Activated naive CD8-positive, alpha-beta T cell treated with anti-CD3 and anti-CD28 coated beads, Interleukin-2, amount 10 ng/mL, durations not matched to agents 7 days and 5 days (primary cell): ENCODE results near the gene POC1A. TPM values are rescaled to one million over a fixed set of nuclear protein-coding genes. Genes with fewer than 3 reads are reported as not detected.

Experiments used
- ATAC-seq: fragments of 150-1000 bp; cut with Tn5 transposase; one replicate; pipeline ENCODE4 v1.10.0; 2021; ENCODE audit warnings: low read depth, moderate library complexity
- POLR2A ChIA-PET: fragments of 350-600 bp; sonication (Branson Sonifier 250); formaldehyde crosslinking; loops from one replicate; lab custom pipeline; 2021; ENCODE audit warnings: antibody characterized with exemption; lab: Charles Lee
- DNase-seq: peaks from one replicate; pipeline ENCODE4 v3.0.0; 2021
- H3K27ac Mint-ChIP-seq: one replicate; pipeline ENCODE4 v1.8.0; 2022; ENCODE audit warnings: mild to moderate bottlenecking, mixed read lengths
- H3K27me3 Mint-ChIP-seq: one replicate; pipeline ENCODE4 v1.8.0; 2022; ENCODE audit warnings: mild to moderate bottlenecking, moderate library complexity, mixed read lengths
- H3K36me3 Mint-ChIP-seq: one replicate; pipeline ENCODE4 v1.8.0; 2021; ENCODE audit warnings: mild to moderate bottlenecking, mixed read lengths
- H3K4me1 Mint-ChIP-seq: one replicate; pipeline ENCODE4 v1.8.0; 2021; ENCODE audit warnings: mixed read lengths
- H3K4me3 Mint-ChIP-seq: one replicate; pipeline ENCODE4 v1.8.0; 2022; ENCODE audit warnings: mild to moderate bottlenecking, moderate library complexity, mixed read lengths
- H3K9me3 Mint-ChIP-seq: one replicate; pipeline ENCODE4 v1.8.0; 2021; ENCODE audit warnings: mixed read lengths
- total RNA-seq, 2 experiments: library from RNA; stranded (reverse); gene quantifications; one replicate each; pipeline ENCODE4 v1.2.3, GENCODE V29; 2021

The POC1A gene
- total RNA-seq, 2 experiments from 2014 or later = 20.8 to 22.4 TPM

DNA sequence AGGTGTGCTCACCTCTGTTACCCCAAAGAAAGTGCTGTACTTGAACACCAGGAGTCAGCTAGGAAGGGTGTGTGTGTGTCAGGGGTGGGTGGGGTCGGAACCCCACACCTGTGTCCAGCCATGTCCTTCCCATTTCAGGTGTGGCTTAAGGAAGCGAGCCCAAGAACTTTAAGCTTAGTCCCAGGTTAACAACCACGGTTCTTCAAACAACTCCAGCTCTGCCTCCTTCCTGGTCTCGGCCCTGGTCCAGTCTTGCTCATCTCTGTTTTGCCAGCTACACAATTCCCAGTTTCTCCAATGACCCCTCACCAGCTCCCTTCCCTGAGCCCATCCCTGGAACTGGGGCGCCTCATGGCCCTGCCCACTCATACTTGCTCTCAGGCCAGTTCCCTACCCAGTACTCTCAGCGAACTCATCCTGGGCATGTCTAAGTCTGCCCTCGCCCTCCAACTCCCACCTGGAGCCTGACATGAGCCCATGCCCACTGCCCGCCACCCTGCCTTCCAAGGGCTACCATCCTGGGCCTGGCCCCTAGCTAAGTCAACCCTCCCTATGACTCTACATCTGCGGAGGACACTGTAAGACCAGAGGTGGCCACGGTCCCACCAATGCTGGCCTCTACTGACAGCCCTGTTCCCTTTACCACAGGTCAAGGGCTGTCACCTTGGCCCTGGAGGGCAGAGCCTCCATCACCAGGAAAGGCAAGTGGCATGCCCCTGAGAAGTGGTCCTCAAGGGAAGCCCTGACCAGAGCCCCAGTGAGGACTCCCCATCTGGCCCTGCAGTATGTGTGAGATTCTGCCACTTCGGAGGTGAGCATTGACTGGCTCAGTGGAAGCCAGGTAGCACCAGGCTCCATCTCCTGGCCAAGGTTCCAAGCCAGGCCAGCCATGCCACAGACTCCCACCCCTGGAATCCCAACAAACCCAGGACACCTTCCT, 9.2 kb downstream of the POC1A start:
- DNase-seq (no peak), ATAC-seq (no peak)
- POLR2A ChIA-PET = no interaction called here
- Mint-ChIP-seq H3K36me3 (peaks cover 15% of the 10 kb centered on the region), H3K9me3 (no peaks in the 10 kb centered on the region), H3K4me1 (peaks cover 5% of the 10 kb centered on the region), H3K4me3 (no peak overlapping the region), H3K27ac (peak overlapping the region; percentile 66), H3K27me3 (no peaks in the 10 kb centered on the region)

DNA sequence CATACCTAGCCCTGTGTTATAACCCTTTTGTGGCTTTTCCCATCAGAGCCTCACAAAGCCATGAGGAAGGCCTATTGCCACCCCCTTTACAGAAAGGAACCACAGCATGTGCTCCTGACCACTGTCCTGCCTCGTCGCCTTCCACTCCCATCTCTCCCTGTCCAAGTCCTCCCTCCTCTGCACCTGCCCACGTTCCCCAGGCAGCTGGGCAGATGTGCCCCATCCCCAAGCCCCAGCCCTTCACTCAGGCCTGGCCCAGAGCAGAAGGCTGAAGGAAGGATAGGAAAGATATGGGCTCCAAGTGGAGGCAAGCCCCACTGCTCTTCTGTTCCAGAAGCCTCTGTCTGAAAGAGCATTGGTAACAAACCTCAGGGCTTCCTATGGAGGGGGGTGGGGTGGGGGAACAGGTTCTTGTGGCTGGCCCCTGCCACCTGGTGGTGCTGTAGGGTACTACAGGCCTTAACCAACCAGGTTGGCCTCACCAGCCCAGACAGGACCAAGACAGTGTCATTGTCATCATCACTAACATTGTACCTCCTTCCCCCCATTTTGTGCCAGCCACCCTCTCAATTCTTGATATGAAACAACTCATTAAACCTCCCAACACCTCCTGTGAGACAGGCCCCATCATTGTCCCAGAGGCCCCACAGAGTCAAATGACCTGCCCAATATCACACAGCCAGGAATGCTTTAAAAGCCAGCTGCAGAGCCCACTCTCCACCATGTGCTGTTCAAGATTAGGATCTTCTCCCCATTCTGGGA, 10.0 kb downstream of the POC1A start:
- no peaks in the 10 kb centered on the region for H3K27me3 Mint-ChIP-seq
- POLR2A ChIA-PET = interaction anchor here (1.0 kb wide), 1 partner anchor 143 kb away, joined by 3 read pairs; no protein-coding TSS in a partner anchor
- ATAC-seq (peak; percentile 94), DNase-seq (peak; percentile 81)
- H3K9me3 Mint-ChIP-seq = no peaks in the 10 kb centered on the region
- H3K36me3 Mint-ChIP-seq = peaks cover 10% of the 10 kb centered on the region
- H3K27ac Mint-ChIP-seq = peak overlapping the region; percentile 86
- peak overlapping the region; percentile 37 for H3K4me3 Mint-ChIP-seq
- peaks cover 6% of the 10 kb centered on the region for H3K4me1 Mint-ChIP-seq

DNA sequence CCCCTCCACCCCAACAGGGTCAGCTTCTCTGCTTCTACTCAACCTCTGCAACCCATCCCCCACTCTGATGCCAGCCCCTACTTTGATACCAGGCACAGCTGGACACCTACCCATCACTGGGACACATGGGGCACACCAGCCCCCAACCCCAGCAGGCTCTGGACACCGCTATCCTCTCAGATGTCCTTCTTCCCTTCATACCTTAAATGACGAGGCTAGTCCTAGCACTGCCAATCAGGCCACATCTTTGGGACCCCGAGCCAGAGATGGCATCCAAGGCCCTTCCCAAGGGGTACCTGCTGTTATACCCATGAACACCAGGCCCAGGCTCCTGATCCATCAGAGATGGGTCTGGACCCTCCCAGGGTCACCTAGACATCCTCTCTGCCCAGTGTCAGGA, 10.6 kb downstream of the POC1A start:
- ATAC-seq = no peak
- no peak for DNase-seq
- Mint-ChIP-seq H3K27ac (peak overlapping the region; percentile 86), H3K27me3 (no peaks in the 10 kb centered on the region), H3K4me1 (peaks cover 7% of the 10 kb centered on the region), H3K9me3 (no peaks in the 10 kb centered on the region), H3K4me3 (no peak overlapping the region), H3K36me3 (peaks cover 8% of the 10 kb centered on the region)
- POLR2A ChIA-PET = interaction anchor here (1.0 kb wide), 1 partner anchor 142 kb away, joined by 3 read pairs; no protein-coding TSS in a partner anchor

DNA sequence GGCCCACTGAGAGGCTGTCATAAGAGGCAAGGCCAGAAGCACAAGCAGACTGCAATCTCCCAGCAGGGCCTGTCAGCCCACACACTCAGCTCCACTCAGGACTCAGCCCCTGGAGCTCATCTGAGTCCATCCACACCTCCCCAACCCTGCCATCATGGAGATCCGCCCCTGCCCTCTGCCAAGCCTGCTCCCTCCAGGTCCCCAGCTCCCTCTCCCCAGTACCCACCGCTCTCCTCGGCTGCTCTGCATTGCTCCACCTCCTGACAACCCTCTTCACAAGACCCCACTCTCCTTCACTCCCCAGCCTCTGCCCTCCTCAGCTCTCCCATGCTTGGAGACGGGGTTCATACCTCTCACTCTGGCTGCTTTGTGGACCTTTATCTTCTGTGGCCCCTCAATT, 11.1 kb downstream of the POC1A start:
- Mint-ChIP-seq H3K9me3 (no peaks in the 10 kb centered on the region), H3K27ac (peak overlapping the region; percentile 86), H3K36me3 (peaks cover 8% of the 10 kb centered on the region), H3K27me3 (no peaks in the 10 kb centered on the region), H3K4me1 (peaks cover 7% of the 10 kb centered on the region), H3K4me3 (no peak overlapping the region)
- ATAC-seq (no peak), DNase-seq (no peak)
- POLR2A ChIA-PET = interaction anchor here (1.0 kb wide), 1 partner anchor 142 kb away, joined by 3 read pairs; no protein-coding TSS in a partner anchor

DNA sequence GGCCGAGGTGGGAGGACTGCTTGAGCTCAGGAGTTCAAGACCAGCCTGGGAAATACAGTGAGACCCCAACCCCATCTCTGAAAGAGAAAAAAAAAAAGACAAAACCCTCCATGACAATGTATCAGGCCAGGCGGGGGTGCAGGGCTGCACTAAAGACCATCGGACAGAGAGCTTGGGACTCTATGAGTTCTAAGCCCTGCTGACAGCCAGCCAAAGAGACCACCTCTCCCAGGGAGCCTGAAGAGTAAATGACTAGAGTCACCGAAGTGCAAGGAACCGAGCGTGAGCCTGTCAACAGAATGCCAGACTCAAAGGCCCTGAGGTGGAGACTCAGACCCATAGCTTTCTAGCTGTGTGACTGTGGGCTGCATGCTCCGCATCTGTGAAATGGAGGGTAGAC, 12.5 kb downstream of the POC1A start:
- H3K27me3 Mint-ChIP-seq = no peaks in the 10 kb centered on the region
- H3K9me3 Mint-ChIP-seq = no peaks in the 10 kb centered on the region
- POLR2A ChIA-PET = no interaction called here
- H3K4me3 Mint-ChIP-seq = no peak overlapping the region
- no peak overlapping the region for H3K27ac Mint-ChIP-seq
- DNase-seq (no peak), ATAC-seq (no peak)
- H3K4me1 Mint-ChIP-seq = peaks cover 7% of the 10 kb centered on the region
- peaks cover 8% of the 10 kb centered on the region for H3K36me3 Mint-ChIP-seq

DNA sequence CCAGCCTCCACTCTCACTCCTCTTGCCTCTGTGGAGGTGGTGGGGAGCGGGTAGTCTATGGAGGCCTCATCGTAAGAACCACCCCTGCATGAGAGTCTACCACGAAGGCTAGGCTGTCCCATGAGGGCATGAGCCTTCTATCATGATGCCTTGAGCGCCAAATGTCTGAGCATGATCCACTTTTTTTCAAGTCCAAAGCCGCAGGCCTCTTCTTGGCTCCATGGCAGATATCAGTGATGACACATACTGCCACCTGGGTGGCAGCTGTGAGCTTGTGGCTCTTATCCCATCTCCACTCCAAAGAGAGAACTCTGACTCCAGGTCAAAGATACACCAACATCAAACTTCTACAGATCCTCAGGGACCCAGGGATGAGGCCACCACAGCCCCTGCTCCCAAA, 13.5 kb downstream of the POC1A start:
- Mint-ChIP-seq H3K4me3 (no peak overlapping the region), H3K4me1 (peaks cover 7% of the 10 kb centered on the region), H3K27ac (no peak overlapping the region), H3K9me3 (no peaks in the 10 kb centered on the region), H3K36me3 (peaks cover 8% of the 10 kb centered on the region), H3K27me3 (no peaks in the 10 kb centered on the region)
- POLR2A ChIA-PET = no interaction called here
- DNase-seq = no peak
- no peak for ATAC-seq

DNA sequence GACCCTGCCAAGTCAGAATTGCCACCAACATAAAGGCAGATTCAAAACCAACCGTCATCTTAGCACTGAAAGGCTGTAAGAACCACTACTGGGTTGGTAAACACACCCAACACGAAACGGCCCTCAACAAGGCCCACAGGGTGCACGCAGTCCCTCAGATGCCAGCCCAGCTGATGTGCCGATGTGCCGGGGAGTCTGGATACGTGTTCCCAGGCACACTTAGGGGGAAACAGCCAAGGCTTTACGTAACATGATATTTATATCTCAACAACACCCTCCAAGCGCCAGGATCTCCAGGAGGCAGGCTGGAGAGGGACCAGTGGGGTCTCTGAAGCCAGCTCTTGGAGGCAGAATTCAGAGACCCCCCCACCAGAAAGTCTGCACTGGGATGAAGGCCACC, 14.2 kb downstream of the POC1A start:
- POLR2A ChIA-PET = no interaction called here
- ATAC-seq (no peak), DNase-seq (no peak)
- peaks cover 7% of the 10 kb centered on the region for H3K4me1 Mint-ChIP-seq
- no peak overlapping the region for H3K4me3 Mint-ChIP-seq
- H3K36me3 Mint-ChIP-seq = peaks cover 6% of the 10 kb centered on the region
- H3K27ac Mint-ChIP-seq = no peak overlapping the region
- no peaks in the 10 kb centered on the region for H3K9me3 Mint-ChIP-seq
- H3K27me3 Mint-ChIP-seq = no peaks in the 10 kb centered on the region

DNA sequence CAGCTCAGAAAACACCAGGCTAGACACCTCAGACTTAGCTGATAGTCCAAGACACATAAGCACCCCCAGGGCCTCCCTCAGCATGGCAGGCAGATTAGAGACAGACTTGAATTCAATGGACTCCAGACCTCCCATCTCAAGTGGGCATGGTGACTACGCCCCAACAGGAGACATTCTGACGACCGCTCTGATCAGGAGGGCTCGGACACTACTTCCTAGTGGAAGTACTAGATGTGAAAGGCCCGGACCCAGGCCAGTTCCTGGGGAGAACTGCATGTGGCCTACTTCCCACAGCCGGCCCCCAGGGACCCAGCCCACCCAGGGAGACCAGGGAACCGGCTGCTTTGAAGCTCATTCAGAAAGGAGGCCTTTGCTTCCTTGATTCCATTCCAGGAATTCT, 16.9 kb downstream of the POC1A start:
- ATAC-seq = no peak
- no peak for DNase-seq
- Mint-ChIP-seq H3K27ac (no peak overlapping the region), H3K9me3 (no peaks in the 10 kb centered on the region), H3K4me3 (no peak overlapping the region), H3K36me3 (peaks cover 3% of the 10 kb centered on the region), H3K27me3 (no peaks in the 10 kb centered on the region), H3K4me1 (peaks cover 5% of the 10 kb centered on the region)
- POLR2A ChIA-PET = no interaction called here

DNA sequence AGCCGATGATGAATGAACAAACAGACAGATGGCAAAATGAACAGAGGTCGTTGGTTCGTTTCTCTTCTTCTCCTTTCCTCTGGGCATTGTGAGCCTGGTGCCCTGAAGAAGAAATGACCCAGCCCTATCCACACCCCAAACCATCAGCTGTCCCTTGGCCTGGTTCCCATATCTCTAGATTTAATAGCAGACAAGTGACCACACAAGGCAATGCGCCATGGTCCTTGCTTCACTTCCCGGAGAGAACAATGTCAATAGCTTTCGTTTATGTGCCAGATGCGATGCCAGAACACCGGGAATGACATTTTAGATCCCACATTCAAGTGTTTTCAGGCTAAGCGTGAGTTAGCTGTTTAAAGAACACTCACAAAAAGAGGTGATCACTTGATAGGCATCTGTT, 17.7 kb downstream of the POC1A start:
- peaks cover 7% of the 10 kb centered on the region for H3K4me1 Mint-ChIP-seq
- H3K27me3 Mint-ChIP-seq = no peaks in the 10 kb centered on the region
- H3K9me3 Mint-ChIP-seq = no peaks in the 10 kb centered on the region
- H3K27ac Mint-ChIP-seq = no peak overlapping the region
- DNase-seq (no peak), ATAC-seq (no peak)
- no peak overlapping the region for H3K4me3 Mint-ChIP-seq
- POLR2A ChIA-PET = no interaction called here
- peaks cover 3% of the 10 kb centered on the region for H3K36me3 Mint-ChIP-seq

DNA sequence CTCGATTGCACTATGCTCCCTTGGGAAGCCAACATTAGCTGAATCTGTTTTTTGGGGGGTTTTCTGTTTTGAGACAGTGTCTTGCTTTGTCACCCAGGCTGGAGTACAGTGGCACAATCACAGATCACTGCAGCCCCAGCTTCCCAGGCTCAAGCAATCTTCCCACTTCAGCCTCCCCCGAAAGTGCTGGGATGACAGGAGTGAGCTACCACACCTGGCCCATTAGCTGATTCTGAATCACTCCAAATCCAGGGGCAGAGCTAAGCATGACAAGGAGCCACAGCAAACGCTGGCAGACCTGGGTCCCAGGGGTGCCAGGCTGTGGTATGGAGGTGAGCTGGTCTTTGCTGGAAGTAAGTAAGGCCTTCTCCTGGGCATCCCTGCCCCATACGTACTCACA, 18.9 kb downstream of the POC1A start:
- Mint-ChIP-seq H3K9me3 (no peaks in the 10 kb centered on the region), H3K4me3 (no peak overlapping the region), H3K27me3 (no peaks in the 10 kb centered on the region), H3K4me1 (peaks cover 11% of the 10 kb centered on the region), H3K27ac (no peak overlapping the region), H3K36me3 (no peaks in the 10 kb centered on the region)
- ATAC-seq (no peak), DNase-seq (no peak)
- POLR2A ChIA-PET = interaction anchor here (1.1 kb wide), 1 partner anchor 134 kb away, joined by 3 read pairs; no protein-coding TSS in a partner anchor

DNA sequence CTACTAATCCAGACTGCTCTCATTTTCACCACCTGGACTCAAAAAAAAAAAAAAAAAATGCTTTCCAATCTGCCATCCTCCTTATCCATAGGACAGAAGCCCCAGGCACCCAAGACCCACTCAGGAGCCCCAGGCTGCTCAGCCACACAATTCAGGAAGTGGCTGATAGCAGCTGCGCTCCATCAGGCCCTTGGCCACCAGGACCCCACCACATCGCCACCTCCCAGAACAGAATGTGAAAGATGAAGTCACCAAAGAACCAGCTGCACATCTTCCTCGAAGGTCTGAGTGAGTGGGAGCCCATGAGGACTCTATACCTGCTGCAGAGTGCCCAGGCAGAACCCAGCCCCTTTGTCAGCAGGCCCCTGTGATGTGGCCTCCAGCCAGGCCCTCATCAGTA, 19.5 kb downstream of the POC1A start:
- H3K27ac Mint-ChIP-seq = no peak overlapping the region

DNA sequence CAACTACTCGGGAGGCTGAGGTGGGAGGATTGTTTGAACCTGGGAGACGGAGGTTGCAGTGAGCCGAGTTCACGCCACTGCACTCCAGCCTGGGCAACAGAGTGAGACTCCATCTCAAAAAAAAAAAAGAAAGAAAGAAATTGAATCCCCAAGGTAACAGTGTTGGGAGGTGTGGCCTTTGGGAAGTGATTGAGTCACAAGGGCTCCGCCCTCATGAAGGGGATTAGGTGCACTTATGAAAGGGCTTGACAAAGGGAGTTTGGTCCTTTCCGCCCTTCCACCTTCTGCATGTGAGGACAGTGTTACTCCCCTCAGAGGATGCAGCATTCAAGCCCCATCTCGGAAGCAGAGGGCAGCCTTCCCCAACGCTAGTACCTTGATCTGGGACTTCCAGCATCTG, 21.3 kb downstream of the POC1A start:
- POLR2A ChIA-PET = no interaction called here
- H3K4me3 Mint-ChIP-seq = no peak overlapping the region
- no peaks in the 10 kb centered on the region for H3K36me3 Mint-ChIP-seq
- H3K4me1 Mint-ChIP-seq = peaks cover 9% of the 10 kb centered on the region
- no peaks in the 10 kb centered on the region for H3K27me3 Mint-ChIP-seq
- H3K9me3 Mint-ChIP-seq = no peaks in the 10 kb centered on the region
- DNase-seq = no peak
- no peak for ATAC-seq
- no peak overlapping the region for H3K27ac Mint-ChIP-seq

More for the DNA sequence above, 19.5 kb downstream of the POC1A start:
- no peaks in the 10 kb centered on the region for H3K9me3 Mint-ChIP-seq
- H3K4me3 Mint-ChIP-seq = no peak overlapping the region
- no peaks in the 10 kb centered on the region for H3K27me3 Mint-ChIP-seq
- no peak for ATAC-seq
- no peak for DNase-seq
- no peaks in the 10 kb centered on the region for H3K36me3 Mint-ChIP-seq
- POLR2A ChIA-PET = no interaction called here
- peaks cover 11% of the 10 kb centered on the region for H3K4me1 Mint-ChIP-seq

DNA sequence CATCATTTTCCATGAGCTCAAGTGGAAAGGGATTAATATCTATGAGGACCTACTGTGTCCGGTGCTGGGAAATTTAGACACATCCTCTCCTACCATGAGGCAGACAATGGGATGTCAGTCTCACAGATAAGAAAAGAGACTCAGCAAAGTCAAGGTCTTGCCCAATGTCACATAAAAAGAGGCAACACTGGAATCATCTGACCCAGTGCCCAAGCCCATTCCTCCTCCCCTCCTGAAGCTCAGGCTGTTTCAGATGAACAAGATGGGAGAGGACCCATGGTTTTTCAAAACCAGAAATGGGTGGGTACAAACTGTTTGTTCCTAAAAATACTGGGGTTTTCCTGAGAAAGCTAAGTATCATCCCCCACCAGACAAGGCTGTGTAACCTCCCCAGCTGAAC, 22.2 kb downstream of the POC1A start:
- Mint-ChIP-seq H3K4me1 (peaks cover 9% of the 10 kb centered on the region), H3K27ac (no peak overlapping the region), H3K9me3 (no peaks in the 10 kb centered on the region), H3K4me3 (no peak overlapping the region), H3K27me3 (no peaks in the 10 kb centered on the region), H3K36me3 (peaks cover under 1% of the 10 kb centered on the region)
- ATAC-seq (no peak), DNase-seq (no peak)
- POLR2A ChIA-PET = interaction anchor here (0.5 kb wide), 1 partner anchor 160 kb away, joined by 3 read pairs; no protein-coding TSS in a partner anchor
